Stimulated activated CD8-positive, alpha-beta memory T cell treated with anti-CD3 and anti-CD28 coated beads, Interleukin-4, amount 100 ng/mL, for 4 hours (primary cell): ENCODE measurements around the gene LCN9.
"Not testable (repeated sequence)": the region's sequence is repeated elsewhere in the genome, so short reads cannot be mapped to it uniquely, and the experiment has no call there.

Source experiments
- DNase-seq, 2 donors: peaks; one replicate each; pipeline ENCODE4 v3.0.0-alpha.2; 2020; ENCODE audit warnings: low read depth in 2 of 2, low spot score in 1 of 2

The LCN9 gene

GRCh38 chr9:135671591-135672041, 8.5 kb downstream of the LCN9 start:
- no peak for DNase-seq

- DNase-seq = not testable (repeated sequence)
Observed at GRCh38 chr9:135672786-135673185, 9.7 kb downstream of the LCN9 start.

GRCh38 chr9:135673941-135674340, 10.8 kb downstream of the LCN9 start:
- DNase-seq = no peak

- DNase-seq = no peak
Observed at GRCh38 chr9:135674977-135675376, 11.9 kb downstream of the LCN9 start.

- no peak for DNase-seq
Observed at GRCh38 chr9:135676891-135677290, 13.8 kb downstream of the LCN9 start.

GRCh38 chr9:135677641-135678168, 14.6 kb downstream of the LCN9 start:
- no peak for DNase-seq

- DNase-seq = no peak
Observed at GRCh38 chr9:135678236-135679017, 15.3 kb downstream of the LCN9 start.

- DNase-seq = no peak
Observed at GRCh38 chr9:135680056-135680455, 16.9 kb downstream of the LCN9 start.

- DNase-seq = no peak
Observed at GRCh38 chr9:135681161-135681560, 18.1 kb downstream of the LCN9 start.

- no peak for DNase-seq
Observed at GRCh38 chr9:135683401-135684034, 20.4 kb downstream of the LCN9 start.

- DNase-seq = no peak
Observed at GRCh38 chr9:135684691-135685090, 21.6 kb downstream of the LCN9 start.

- no peak for DNase-seq
Observed at GRCh38 chr9:135687216-135687615, 24.1 kb downstream of the LCN9 start.

- no peak for DNase-seq
Observed at GRCh38 chr9:135689011-135689410, 25.9 kb downstream of the LCN9 start.

GRCh38 chr9:135690836-135691570, 27.9 kb downstream of the LCN9 start:
- DNase-seq = no peak

- no peak for DNase-seq
Observed at GRCh38 chr9:135692410-135692809, 29.3 kb downstream of the LCN9 start.

- no peak for DNase-seq
Observed at GRCh38 chr9:135693265-135693664, 30.2 kb downstream of the LCN9 start.

GRCh38 chr9:135693771-135694170, 30.7 kb downstream of the LCN9 start:
- no peak for DNase-seq

GRCh38 chr9:135694414-135694813, 31.3 kb downstream of the LCN9 start:
- no peak for DNase-seq

- DNase-seq = no peak
Observed at GRCh38 chr9:135695036-135695435, 31.9 kb downstream of the LCN9 start.

GRCh38 chr9:135695642-135696041, 32.5 kb downstream of the LCN9 start:
- DNase-seq = no peak

GRCh38 chr9:135696446-135696845, 33.3 kb downstream of the LCN9 start:
- DNase-seq = no peak

- DNase-seq = no peak
Observed at GRCh38 chr9:135697226-135697625, 34.1 kb downstream of the LCN9 start.
